ENCODE measurements around the gene FZD4.

DNA sequence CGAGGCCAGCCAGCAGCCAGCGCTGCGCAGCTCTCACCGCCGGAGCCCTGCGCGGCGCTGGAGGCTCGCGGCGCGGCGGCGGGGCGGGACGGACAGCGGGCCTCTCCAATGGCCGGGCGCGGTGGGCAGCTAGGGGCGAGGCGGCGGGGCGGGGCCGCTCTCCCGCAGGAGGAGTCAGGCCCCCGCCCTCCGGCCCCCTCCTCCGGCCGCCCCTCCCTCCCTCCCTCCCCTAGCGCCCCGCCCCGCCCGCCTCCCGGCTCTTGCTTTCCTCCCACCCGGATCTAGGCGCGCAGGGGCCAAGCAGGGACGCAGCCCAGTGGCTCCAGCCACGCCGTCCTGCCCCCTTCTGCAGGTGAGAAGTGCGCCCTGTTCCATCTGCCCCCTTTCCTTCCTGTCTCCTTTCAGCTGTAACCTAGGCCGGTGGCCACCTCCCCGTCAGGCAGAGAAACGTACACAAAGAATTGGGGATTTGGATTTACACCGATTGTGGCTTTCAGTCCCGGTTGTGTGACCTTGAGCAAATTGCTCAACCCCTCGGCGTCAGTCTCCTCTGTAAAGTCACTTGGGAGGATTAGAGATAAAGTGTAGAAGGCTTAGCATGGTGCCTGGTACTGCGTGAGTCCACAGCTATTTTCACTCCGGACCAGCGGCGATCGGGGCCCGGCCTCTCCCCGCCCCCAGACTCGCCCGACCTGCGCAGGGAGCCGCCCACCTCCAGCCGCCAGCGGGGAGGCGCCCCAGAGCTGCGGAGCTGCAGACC lies at the start of gene FZD4:
- TF ChIP-seq, protein P1, sequence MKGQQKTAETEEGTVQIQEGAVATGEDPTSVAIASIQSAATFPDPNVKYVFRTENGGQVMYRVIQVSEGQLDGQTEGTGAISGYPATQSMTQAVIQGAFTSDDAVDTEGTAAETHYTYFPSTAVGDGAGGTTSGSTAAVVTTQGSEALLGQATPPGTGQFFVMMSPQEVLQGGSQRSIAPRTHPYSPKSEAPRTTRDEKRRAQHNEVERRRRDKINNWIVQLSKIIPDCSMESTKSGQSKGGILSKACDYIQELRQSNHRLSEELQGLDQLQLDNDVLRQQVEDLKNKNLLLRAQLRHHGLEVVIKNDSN (CRISPR knock-in tag; IDR thresholded peaks at IDR 0.05), result no peak
- TF ChIP-seq SP1 (CRISPR knock-in tag; conservative IDR thresholded peaks at IDR 0.05), result peak; percentile 78
